Upper lobe of right lung (tissue), 1 donor: Measurements from ENCODE around the gene CENPP. TPM values are rescaled to one million over a fixed set of nuclear protein-coding genes. Genes with fewer than 3 reads are reported as not detected.

Experiments
- ATAC-seq: fragments of 200-7000 bp; cut with Tn5 transposase; one replicate; pipeline ENCODE4 v1.9.1; 2020; ENCODE audit warnings: mild to moderate bottlenecking, moderate library complexity
- DNase-seq: peaks from one replicate; pipeline ENCODE4 v3.0.0-alpha.2; 2020
- H3K27ac ChIP-seq: fragments of 200-600 bp; one replicate; pipeline ENCODE4 v1.8.0; 2022
- H3K27me3 ChIP-seq: fragments of 200-600 bp; one replicate; pipeline ENCODE4 v1.8.0; 2022; ENCODE audit warnings: mild to moderate bottlenecking
- H3K36me3 ChIP-seq: fragments of 200-600 bp; one replicate; pipeline ENCODE4 v1.8.0; 2022
- H3K4me1 ChIP-seq: fragments of 200-600 bp; one replicate; pipeline ENCODE4 v1.8.0; 2022
- H3K4me3 ChIP-seq: fragments of 200-600 bp; one replicate; pipeline ENCODE4 v1.8.0; 2022; ENCODE audit warnings: mild to moderate bottlenecking
- H3K9me3 ChIP-seq: fragments of 200-600 bp; one replicate; pipeline ENCODE4 v1.8.0; 2022
- intact Hi-C: fragments of 100-400 bp; cut with DNase I; formaldehyde crosslinking; loops from one replicate; pipeline ENCODE4 v1.11.0; 2022
- total RNA-seq: library from RNA; stranded (reverse); fragmentation: NEBNext Ultra II Directional; extraction: Animal tissue kit (Norgen Biotek cat#: 25700); gene quantifications from one replicate; pipeline ENCODE4 v1.2.1, GENCODE V29; 2021
- TF ChIP-seq, protein P1 (sequence below): fragments of 200-600 bp; IDR thresholded peaks from one replicate; pipeline ENCODE4 v1.8.0; 2022; ENCODE audit warnings: antibody characterized with exemption
- donor health status: DM: no; HTN: yes; CAD: no; lungs with severe emphysema.

The CENPP gene
- total RNA-seq, 1 donor from 2014 or later, result 4.0 TPM

DNA sequence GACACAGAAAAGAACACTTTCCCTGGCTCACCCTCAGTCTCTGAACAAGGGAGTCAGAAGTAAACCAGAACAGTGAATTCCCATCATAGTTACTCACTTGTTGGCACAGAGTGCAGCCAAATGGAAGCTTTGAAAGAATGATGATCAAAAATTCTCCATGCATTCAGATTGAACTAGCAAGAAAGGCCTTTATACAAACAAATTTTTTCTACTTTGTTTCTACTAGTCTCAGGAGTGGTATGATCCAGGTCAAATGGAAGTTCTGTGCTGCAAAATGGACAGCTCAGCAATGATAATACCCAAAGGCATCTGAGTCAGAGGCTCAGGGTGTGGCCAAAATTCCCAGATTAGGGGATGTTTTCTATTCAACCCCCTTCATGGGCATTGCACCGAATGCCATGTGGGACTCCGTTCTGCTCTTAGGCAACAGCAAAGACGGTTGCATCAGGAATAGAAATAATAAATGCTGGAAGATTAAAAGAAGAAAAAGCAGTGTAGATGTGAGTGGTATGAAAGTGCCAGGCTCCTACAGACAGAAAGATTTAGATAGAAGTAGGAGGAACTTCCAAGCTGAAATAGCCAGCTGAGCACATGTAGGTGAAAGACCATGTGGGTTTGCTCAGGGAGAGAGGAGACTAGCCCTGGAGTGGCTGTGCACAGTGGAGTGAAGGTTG lies 180.6 kb downstream of the CENPP start:
- H3K4me1 ChIP-seq, result peaks cover 7% of the 10 kb centered on the region
- H3K27me3 ChIP-seq, result no peaks in the 10 kb centered on the region
- DNase-seq (no peak), ATAC-seq (peak; percentile 49)
- peak overlapping the region; percentile 31 for H3K27ac ChIP-seq
- no peak overlapping the region for H3K4me3 ChIP-seq
- intact Hi-C loops, result no loop called here
- H3K36me3 ChIP-seq, result no peaks in the 10 kb centered on the region
- TF ChIP-seq, protein P1, sequence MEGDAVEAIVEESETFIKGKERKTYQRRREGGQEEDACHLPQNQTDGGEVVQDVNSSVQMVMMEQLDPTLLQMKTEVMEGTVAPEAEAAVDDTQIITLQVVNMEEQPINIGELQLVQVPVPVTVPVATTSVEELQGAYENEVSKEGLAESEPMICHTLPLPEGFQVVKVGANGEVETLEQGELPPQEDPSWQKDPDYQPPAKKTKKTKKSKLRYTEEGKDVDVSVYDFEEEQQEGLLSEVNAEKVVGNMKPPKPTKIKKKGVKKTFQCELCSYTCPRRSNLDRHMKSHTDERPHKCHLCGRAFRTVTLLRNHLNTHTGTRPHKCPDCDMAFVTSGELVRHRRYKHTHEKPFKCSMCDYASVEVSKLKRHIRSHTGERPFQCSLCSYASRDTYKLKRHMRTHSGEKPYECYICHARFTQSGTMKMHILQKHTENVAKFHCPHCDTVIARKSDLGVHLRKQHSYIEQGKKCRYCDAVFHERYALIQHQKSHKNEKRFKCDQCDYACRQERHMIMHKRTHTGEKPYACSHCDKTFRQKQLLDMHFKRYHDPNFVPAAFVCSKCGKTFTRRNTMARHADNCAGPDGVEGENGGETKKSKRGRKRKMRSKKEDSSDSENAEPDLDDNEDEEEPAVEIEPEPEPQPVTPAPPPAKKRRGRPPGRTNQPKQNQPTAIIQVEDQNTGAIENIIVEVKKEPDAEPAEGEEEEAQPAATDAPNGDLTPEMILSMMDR, result no peak
- H3K9me3 ChIP-seq, result no peaks in the 10 kb centered on the region

DNA sequence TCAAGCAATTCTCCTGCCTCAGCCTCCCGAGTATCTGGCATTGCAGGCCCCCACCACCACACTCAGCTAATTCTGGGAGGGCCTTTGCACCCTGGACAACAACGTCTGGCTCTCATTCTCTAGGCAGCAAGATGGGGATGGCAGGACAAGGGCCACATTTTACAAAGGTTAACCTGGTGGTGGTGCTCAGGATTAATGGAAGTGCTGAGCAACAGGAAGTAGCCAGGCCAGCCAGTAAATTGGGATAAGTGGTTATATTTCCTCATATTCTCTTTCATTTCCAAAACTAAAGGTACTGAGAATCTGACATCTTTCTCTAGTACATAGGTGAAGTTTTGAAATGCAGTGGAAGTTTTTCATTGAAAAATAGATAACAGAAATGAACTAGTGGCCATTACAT lies 181.3 kb downstream of the CENPP start:
- TF ChIP-seq, protein P1, result no peak
- H3K27ac ChIP-seq, result peak overlapping the region; percentile 31

DNA sequence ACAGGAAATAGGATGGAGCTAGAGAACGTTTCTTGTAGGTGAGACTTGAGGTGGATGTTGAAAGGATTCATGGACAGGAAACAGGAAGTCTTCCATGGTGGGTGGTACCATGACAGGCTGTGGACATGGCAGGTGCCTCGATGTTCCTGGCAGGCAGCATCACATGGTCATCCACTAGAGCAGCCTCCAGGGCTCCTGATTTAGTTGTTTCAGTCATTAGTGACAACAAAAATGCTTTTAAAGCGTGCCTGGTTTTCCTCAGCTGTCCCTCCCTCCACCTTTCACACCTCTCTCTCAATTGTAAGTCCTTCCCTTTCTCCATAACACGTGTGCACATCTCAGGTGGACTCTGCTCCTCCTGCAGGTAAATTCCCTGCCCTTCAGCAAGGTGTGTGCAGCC lies 181.7 kb downstream of the CENPP start:
- intact Hi-C loops, result no loop called here
- H3K4me1 ChIP-seq, result peaks cover 7% of the 10 kb centered on the region

More for the DNA sequence above, 181.3 kb downstream of the CENPP start:
- DNase-seq (no peak), ATAC-seq (no peak)
- no peak overlapping the region for H3K4me3 ChIP-seq
- H3K27me3 ChIP-seq, result no peaks in the 10 kb centered on the region
- peaks cover 7% of the 10 kb centered on the region for H3K4me1 ChIP-seq
- intact Hi-C loops, result no loop called here
- H3K36me3 ChIP-seq, result no peaks in the 10 kb centered on the region
- no peaks in the 10 kb centered on the region for H3K9me3 ChIP-seq

DNA sequence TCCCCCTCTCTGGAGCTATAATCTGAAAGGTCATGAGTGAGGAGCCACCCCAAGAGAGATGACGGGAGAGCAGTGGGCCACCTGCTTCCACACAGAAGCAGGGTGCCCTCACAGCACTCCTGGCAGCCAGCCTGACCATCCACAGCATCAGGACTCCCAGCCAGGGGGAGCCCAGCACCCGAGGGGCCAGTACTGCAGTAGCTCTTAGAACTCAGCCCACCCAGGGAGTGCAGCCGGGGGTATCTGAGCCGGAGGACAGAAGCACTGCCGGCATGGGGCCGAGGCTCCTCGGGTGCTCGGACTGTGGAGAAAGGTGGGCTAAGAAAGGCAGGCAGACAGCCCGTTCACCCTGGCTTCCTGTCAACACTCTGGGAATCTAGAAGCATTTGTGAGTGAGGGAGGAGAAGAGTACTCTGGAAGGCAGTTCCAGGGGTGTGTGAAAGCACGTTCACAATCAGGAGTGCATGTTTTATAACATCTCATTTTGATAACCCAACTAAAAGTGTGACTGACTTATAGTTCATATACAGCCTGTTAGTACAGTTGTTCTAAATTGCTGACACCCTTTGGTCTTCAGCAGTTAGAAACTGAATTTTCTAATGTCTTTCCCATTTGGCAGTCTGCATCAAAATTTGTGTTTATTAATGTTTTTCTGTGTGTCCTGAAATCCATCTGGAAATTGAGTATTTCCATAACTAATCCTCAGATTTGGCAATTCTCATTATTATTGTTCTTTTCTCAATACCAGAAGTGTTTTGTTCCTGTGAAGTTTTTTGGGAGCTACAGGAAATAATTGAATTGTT lies 182.5 kb downstream of the CENPP start:
- intact Hi-C loops, result no loop called here

More for the DNA sequence above, 181.7 kb downstream of the CENPP start:
- H3K27ac ChIP-seq, result no peak overlapping the region
- H3K9me3 ChIP-seq, result no peaks in the 10 kb centered on the region
- H3K4me3 ChIP-seq, result no peak overlapping the region
- TF ChIP-seq, protein P1, result no peak
- no peak for DNase-seq
- no peaks in the 10 kb centered on the region for H3K36me3 ChIP-seq
- no peaks in the 10 kb centered on the region for H3K27me3 ChIP-seq
- no peak for ATAC-seq

DNA sequence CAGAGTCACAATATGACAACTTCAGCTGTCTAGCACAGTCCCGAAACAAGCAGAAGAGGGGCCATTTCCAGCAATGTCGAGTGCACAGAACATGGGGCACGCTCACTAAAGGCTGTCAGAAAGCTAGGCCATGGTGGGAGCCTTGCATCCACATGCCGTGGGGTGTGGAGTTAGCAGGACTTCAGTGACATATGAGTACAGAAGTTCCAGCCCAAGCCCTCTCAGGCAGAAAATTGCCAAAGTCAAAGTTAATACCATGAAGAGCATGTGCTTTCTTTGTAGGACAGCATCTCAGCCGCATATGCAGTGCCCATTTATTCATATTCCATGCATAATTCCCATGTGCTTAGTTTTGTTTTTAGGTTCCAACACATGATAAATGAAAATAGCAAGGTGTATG lies 183.3 kb downstream of the CENPP start:
- intact Hi-C loops, result no loop called here

More for the DNA sequence above, 182.5 kb downstream of the CENPP start:
- no peak overlapping the region for H3K27ac ChIP-seq
- TF ChIP-seq, protein P1, result no peak
- H3K9me3 ChIP-seq, result no peaks in the 10 kb centered on the region
- no peaks in the 10 kb centered on the region for H3K36me3 ChIP-seq
- no peaks in the 10 kb centered on the region for H3K27me3 ChIP-seq
- ATAC-seq (no peak), DNase-seq (no peak)
- peaks cover 7% of the 10 kb centered on the region for H3K4me1 ChIP-seq
- no peak overlapping the region for H3K4me3 ChIP-seq

More for the DNA sequence above, 183.3 kb downstream of the CENPP start:
- Histone ChIP-seq H3K36me3 (no peaks in the 10 kb centered on the region), H3K4me1 (peaks cover 7% of the 10 kb centered on the region), H3K4me3 (no peak overlapping the region), H3K27ac (no peak overlapping the region), H3K27me3 (no peaks in the 10 kb centered on the region), H3K9me3 (no peaks in the 10 kb centered on the region)
- no peak for ATAC-seq
- TF ChIP-seq, protein P1, result no peak
- no peak for DNase-seq
